Measurements from ENCODE around the gene ADAM17.

DNA sequence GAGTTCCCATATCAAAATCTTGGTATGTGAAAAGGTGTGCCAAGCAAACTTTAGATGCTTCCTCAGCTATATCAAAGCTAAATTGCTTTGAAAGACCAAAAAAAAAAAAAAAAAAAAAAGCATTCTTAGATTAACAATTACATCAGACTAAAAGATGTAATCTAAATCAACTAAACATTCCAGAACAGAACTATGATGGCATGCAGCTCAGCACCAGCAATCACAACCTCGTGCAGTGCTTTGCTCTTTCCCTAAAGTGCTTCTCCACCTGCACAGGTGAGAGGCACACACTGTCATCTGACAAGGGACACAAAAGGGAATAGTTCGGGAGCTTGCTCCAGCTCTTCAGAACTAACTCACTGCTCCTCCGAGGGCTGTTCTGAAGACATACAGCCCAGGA lies 37.5 kb downstream of the ADAM17 start:
- TF ChIP-seq EZH2 (IDR thresholded peaks at IDR 0.05; ENCODE audit: borderline replicate concordance, insufficient read depth, low read length, poor library complexity, severe bottlenecking): no peak
- no peak for TF ChIP-seq MXI1 (conservative IDR thresholded peaks at IDR 0.05; ENCODE audit: poor library complexity, severe bottlenecking)
